Endometrium (tissue), 2 donors: ENCODE measurements around the gene CD37.
"Not testable (repeated sequence)": the region's sequence is repeated elsewhere in the genome, so short reads cannot be mapped to it uniquely, and the experiment has no call there.

Source experiments
- FAIRE-seq: peaks from 2 replicates; lab custom pipeline; 2012; peaks lifted over from hg19 to GRCh38; lab: Jason Lieb, UNC
- donor health status: control.
- donor health status: control.

Gene CD37

DNA sequence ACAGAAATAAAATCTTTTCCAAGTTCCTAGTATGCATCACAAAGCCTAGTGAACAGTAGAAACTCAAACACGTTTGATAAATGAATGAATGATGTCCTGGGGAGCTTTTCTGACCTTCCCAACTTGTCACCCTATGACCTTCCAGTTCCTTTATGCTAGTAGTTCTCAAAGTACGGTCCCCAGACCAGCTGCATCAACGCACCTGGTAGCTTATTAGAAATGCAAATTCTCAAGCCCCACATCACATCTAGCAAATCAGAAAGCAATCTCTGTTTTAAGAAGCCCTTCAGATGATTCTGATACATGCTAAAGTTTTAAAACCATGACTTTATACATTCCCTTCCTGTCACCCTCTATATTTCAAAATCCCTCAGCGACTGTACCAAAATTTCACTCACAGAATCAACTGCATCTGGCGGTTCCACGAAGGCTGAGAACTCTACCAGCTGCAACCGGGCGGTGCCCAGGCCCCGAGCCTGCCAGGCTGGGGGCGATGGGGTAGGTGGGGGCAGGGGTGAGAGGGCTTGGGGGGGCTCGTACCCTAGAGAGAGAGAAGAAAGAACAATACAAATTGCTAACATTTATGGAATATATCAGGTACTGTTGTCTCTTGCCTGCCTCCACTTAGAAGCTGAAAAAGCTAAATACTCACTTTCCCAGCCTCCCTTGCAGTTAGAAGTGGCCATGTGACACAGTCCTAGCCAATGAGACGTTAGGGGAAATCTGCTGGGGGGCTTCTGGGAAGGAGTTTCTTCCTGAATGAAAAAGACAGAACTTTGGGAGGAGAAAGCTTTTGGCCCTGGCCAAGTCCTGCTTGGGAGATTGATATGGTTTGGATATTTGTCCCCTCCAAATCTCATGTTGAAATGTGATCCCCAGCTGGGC is 13.3 kb downstream of the CD37 start:
- no peak for FAIRE-seq

DNA sequence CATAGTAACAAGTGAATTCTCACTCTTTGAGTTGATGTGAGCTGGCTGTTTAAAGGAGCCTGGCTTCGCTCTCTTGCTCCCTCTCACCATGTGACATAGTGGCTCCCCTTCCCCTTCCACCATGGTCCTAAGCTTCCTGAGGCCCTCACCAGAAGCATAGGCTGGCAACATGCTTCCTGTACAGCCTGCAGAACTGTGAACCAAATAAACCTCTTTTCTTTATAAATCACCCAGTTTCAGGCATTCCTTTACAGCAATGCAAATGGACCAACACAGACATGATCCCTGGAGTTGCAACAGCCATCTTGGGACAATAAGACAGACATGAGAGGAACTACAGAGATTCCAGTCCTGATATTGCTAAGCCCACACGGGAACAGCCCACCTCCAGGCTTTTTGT is 14.4 kb downstream of the CD37 start:
- no peak for FAIRE-seq

DNA sequence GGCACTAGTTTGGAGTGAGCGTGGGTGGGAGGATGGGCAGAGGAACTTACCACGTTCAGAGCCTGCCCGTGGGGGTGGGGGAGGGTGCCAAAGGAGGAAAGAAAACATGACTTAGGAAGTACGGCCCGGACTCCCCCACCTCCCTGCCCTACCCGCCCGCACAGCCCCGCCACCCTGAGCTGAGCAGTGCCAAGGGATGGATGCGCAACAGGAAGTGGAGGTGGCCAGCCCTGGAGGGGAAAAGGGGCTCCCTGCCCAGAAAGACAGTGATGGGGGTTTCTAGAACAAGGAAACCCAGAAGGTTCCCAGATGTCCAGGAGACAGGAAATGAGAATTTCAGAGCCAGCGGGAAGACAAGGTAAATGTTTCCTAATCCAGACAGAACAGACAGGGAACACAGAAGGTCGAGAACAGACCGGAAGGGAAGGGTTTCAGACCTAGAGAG is 20.7 kb downstream of the CD37 start:
- FAIRE-seq = no peak

DNA sequence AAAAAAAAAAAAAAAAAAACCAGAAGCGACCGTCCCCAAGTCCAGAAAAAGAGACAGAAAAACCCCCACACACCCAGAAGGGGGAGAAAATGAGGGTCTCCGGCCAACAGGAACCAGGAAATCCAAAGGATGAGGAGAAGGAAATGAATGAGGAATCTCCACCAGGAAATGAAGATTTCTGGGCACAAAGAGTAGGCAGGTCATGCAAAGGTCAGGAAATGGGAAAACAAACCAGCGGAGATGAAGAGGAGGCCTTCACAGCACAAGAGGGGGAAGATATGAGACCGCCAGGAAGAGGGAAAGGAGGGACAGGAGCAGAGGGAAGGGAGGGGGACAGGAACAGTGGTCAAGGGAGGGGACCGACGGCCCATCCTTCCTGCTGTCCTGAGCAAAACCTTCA is 21.2 kb downstream of the CD37 start:
- FAIRE-seq = no peak

DNA sequence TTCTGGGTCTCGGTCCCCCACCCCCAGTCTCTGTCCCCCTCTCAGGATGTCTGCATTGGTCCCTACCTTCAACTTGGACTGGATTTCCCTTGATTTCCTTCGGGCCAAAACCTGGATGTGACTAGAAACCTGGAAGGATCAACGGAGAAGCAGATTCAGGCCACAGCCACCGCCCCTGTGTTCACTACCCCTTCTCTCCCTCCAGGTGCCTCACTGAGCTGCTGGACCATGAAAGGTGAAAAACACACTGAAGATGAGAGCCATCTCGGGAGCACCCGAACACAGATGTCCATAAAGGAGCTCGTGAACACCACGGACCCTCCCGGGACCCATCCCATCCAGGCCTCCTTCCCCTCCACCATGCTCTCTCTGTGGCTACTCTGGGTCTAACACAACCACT is 22.0 kb downstream of the CD37 start:
- FAIRE-seq = no peak

DNA sequence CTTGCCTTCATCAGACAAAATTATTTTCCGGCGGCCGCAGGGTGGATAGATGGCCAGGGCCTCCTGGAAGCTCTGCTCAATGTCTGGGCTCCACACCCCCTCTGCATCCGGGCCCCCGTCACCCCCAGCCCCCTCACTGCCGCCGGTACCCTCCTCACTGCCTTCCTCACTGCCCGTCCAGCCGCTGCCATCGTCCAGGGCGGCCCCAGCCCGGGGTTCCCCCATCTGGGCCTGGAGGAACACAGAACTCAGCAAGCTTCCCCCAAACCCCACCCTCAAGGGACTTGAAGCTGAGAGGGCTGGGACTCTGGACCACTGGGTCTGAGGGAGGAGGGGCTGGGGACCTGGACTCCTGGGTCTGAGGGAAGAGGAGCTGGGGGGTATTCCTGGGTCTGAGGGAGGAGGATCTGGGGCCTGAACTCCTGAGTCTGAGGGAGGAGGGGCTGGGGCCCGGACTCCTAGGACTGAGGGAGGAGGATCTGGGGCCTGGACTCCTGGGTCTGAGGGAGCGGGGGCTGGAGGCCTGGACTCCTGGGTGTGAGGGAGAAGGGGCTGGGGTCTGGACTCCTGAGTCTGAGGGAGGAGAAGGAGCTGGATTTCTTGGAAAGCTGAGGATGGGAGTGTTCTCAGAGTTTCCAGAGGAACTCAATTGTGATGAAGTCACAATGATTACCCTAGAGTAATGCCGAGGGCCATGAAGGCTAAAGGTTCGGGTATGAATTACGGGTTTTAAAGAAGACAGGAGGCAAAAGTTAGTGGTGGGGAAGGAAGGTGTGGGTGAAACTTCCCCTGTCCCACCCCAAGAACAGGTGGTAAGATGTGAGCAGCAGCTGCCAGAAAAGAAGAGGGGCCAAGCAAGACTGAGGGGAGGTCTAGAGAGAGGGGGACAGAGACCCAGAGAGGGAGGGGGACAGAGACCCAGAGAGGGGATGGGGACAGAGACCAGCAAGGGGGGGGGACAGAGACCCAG is 24.9 kb downstream of the CD37 start:
- no peak for FAIRE-seq

DNA sequence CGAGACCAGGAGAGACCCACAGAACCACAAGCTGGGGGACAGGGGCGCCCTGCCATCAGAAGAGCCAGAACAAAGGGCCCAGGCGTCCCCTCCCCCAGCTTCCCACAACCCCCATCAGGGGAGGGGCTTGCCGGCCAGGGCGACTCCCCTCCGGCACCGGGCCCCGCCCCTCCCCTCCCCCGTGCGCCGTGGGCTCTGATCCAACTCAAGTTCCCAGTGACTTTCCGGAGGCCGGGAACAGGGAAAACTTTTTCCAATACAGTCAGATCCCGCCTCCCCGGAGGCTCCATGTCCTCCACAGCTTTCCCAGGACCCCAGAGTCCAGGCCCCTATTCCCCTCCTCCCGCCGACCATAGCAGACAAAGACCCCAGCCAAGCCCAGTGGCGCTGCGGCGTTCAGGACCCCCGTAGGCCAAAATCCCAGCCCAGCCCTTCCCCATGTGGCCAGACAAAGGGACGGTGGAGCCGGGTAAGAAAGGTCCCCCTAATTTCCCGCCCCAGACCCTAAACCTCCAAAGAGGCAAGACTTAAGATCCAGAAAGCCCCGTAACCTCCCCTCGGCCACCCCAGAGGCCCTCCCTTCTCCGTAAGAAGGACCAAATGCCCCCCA is 26.3 kb downstream of the CD37 start:
- FAIRE-seq = no peak

DNA sequence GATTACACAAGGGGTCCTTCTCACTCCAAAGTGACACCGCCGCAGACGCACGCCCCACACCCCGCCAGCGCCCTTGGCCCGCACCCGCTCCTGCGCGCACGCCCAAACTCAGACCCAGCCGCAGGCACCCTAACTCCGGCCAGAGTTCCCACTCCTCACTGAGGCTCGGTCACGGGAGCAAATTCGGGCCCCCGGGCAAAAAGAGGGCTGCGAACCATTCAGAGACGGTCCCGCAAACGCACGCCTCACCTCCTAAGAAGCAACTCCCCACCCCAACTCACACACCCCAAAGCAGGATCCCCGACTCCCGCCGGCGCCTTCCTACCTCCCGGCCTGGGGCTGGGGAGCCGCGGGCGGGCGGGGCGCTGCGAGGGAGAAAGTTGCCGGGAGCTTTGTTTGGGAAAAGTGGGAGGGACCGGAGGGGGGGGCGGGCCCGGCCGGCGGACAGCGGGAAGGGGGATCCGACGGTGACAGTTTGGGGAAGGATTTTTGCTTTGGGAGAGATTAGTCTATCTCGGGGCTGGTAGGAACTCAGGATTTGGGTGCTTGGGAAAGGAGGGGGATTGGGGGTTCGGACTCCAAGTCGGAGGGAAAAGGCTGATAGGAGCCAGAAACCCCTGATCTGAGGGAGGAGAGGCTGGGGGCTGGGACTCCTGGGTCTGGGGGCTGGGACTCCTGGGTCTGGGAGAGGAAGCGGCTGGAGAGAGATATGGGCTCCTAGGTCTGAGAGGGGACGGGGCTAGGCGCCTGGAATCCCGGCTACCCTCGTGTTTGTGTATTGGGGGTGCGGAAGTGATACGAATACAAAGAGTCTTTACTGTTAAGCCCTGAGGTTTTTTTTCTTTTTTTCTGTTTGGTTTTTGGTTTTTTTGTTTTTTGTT is 27.1 kb downstream of the CD37 start, which contains the start of gene TEAD2:
TSS of gene TEAD2 (minus strand) at position 369 of the 881 bp plus-strand sequence. CDS start 2,341 bp downstream, outside the sequence.
- FAIRE-seq = peak; percentile 63

DNA sequence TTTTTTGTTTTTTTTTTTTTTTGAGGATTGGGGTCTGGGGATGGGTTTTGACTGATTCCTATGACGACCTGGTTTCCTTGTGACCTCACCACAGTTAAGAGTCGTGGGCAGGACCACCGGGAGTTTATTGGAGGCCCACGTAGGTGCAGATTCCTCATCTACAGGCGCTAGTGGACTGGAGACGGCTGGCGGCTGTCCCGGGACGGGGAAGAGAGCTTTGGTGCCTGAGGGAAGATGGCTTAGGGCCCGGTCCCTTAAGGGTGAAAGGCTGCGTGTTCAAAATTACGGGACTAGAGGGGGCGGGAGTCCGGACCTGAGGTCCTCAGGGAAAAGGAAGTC is 27.7 kb downstream of the CD37 start:
- FAIRE-seq = no peak

DNA sequence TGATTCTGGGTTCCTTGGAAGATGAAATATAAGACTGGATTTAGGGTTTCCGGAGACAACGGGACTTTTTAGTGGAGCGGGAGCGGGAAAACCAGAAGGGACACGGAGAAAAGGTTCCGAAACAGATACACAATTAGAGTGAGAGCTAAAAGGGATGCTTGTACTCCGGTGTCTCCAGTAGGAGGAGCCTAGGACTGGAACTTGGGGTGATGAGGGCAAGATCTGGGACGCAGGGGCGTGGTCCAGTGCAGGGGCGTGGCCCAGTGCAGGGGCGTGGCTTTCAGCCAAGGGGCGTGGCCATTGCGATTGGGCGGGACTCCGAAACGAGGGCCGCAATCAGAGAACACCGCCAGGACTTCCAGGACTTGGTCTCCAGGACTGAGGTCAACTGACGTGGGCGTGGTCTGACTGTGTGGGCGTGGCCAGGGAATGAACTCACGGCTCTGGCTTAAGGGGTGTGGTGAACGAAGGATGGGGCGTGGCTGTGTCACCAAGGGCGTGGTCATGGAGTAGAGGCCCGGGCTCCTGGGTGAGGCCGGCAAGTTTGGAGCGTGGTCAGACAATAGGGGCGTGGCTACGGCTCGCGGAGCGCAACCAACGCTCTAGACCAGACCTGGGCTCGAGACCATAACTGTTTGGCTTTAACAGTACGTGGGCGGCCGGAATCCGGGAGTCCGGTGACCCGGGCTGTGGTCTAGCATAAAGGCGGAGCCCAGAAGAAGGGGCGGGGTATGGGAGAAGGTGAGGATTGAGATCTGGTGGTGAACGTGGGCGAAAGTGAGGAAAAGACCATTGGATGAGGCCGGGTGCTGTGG is 28.3 kb downstream of the CD37 start, which contains the start of gene DKKL1:
TSS of gene DKKL1 (plus strand) at position 610 of the 815 bp plus-strand sequence. CDS start at position 732, 122 bp downstream.
- peak; percentile 98 for FAIRE-seq

DNA sequence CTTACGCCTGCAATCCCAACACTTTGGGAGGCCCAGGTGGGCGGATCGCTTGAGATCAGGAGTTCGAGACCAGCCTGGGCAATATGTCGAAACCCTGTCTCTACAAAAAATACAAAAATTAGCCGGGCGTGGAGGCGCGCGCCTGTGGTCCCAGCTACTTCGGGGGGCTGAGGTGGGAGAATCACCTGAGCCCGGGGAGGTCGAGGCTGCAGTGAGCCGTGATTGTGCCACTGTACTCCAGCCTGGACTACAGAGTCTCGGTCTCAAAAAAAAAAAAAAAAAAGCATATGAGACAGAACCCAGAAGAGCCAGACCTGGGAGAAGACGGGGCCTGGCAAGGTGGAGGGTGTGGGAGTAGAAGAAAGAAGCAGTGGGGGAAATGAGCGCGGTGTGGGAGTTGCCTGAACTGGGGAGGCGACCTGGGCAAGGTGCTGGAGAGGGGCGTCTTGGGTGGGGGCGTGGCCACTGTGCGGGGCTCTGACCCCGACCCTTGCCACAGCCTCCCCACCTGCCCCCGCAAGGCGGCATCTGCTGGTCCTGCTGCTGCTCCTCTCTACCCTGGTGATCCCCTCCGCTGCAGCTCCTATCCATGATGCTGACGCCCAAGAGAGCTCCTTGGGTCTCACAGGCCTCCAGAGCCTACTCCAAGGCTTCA is 29.0 kb downstream of the CD37 start:
- FAIRE-seq = no peak

DNA sequence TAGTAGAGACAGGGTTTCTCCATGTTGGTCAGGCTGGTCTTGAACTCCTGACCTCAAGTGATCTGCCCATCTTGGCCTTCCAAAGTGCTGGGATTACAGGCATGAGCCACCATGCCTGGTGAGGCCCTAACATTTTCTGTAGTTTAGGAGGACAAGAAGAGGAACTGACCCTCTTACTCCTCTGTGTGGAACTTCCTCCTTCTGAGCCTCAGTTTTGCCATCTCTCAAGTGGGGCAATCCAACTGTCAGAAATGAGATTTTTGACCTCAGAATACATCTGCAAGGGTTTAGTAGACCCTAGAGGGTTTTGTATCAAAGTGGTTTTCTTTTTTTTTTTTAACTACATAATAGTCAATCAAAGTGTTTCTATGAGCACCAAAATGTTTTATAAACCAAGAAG is 30.9 kb downstream of the CD37 start:
- FAIRE-seq = no peak

DNA sequence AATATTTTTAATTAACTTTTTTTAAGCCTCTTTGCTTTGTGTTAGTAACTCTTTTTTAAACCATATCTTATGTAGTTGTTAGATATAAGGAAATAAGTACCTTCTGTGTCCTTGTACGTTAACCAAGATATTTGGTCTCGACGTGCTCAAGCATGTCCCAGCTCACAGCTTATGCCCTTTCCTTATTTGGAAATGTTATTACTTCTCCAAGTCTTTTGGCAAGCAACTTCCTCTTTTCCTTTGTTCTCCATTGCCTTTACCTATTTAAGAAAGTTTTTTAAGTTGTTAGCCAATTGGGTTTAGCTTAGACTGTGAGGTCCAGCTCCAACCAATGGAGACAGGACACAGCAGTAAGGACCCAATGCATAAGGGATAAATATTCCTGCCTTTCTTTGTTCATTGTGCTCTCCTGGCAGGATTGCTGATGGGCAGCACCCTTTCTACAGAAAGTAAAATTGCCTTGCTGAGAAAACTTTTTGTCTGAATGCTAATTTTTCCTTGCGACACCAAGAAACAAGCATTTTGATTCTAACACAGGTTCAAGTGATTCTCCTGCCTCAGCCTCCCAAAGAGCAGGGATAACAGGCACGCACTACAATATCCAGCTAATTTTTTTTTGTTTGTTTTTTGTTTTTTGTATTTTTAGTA is 33.6 kb downstream of the CD37 start:
- no peak for FAIRE-seq

DNA sequence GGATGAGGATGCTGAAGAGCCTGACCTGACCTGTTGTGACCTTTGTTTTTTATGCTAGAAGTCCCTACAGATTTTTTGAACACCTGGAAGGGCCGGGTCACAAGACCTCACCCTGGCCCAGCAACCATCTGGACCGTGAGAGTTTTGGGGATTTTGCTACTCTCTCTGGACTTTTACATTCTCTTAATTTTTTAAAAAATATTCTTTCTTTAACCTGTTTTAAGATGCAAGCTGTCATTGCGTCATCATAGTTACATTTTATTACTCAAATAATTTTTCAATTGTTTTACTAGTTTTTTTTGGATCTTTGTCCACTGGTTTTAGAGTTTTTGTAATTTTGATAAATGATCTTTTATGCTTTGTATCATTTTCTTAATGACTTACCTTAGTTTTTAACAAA is 36.0 kb downstream of the CD37 start:
- no peak for FAIRE-seq

DNA sequence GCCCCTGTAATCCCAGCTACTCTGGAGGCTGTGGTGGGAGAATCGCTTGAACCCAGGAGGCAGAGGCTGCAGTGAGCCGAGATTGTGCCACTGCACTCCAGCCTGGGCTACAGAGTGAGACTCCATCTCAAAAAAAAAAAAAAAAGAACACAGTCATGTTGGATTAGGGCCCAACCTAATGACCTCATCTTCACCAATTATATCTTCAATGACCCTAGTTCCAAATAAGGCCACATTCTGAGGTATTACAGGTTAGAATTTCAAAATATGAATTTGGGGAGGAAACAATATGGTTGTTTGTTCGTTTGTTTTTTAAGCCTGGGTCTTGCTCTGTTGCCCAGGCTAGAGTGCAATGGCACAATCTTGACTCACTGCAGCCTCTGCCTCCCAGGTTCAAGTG is 38.0 kb downstream of the CD37 start:
- not testable (repeated sequence) for FAIRE-seq

DNA sequence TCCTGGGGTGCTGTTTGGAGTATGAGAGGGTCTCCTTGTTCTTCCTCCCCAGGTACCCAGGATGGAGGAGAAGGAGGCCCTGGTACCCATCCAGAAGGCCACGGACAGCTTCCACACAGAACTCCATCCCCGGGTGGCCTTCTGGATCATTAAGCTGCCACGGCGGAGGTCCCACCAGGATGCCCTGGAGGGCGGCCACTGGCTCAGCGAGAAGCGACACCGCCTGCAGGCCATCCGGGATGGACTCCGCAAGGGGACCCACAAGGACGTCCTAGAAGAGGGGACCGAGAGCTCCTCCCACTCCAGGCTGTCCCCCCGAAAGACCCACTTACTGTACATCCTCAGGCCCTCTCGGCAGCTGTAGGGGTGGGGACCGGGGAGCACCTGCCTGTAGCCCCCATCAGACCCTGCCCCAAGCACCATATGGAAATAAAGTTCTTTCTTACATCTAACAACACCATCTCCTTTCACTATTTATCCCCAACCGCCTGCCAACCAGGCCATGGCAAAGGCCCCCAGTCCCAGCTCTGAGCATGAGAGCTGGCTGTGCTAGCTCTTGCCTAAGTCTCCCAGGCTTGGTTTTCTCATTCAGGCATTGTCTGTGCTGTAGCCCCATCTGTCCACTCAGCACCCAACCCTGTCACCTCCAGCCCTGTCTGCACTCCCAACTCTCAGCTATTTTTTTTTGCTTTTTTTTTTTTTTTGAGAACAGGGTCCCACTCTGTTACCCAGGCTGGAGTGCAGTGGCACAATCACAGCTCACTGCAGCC is 39.6 kb downstream of the CD37 start:
- no peak for FAIRE-seq

DNA sequence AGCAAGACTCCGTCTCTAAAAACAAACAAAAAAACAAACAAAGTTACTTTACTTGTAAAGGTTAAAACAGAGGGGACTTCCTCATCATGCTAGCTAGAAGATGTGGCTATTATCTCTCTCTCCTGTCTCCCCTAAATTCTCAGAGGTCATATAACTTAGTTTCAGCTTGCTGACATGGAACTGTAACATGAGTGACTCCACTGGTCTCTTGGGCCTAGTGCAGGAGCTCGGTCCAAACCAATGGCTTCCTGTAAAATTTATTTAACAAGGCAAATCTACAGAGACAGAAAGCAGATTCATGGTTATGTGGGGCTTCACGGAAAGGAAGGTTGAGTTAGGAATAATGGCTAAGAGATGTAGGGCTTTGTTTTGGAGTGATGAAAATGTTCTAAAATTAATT is 43.3 kb downstream of the CD37 start:
- FAIRE-seq = no peak

DNA sequence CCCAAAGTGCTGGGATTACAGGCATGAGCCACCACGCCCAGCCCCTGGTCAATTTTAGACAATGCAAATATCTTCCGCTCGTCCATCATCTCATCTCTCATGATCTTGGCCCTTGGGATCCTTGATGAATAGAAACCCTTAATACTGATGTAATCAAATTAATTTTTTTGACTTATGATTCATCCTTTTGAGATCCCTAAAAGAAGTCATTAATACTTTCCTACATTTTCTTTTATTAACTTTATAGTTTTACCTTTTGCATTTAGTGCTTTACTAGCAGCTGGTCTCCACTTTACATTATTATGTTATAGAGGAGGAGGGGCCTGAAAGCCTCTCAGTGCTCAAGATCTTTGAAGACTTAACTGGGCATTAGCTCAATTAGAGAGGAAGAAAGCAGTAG is 45.2 kb downstream of the CD37 start:
- no peak for FAIRE-seq

DNA sequence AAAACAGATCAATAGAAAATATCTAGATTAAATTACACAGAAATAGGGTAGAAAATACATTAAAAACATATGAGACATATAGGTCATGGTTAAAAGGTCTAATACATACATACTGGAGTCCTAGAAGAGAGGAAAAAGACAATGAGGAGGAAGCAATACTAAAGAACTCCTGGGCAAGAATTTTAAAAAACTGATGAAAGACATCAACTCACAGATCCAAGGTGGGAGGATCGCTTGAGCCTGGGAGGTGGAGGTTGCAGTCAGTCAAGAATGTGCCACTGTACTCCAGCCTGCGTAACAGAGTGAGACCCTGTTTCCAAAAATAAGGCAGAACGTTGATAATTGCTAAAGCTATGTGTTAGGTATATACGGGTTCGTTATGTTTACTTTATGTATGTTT is 47.4 kb downstream of the CD37 start:
- no peak for FAIRE-seq
